HEK293 (cell line): ENCODE measurements around the gene ATP11C.
A peak's percentile ranks its signal among the peaks of the same experiment; 100 is the strongest.

Experiments
- ZNF311 ChIP-seq: fragments of 450-650 bp; formaldehyde crosslinking; IDR thresholded peaks from 2 replicates; pipeline ENCODE4 v1.5.1; 2017; ENCODE audit warnings: missing biosample characterization, missing genetic modification characterization, borderline replicate concordance
- ZNF350 ChIP-seq: fragments of 450-650 bp; formaldehyde crosslinking; IDR thresholded peaks from 2 replicates; pipeline ENCODE4 v1.5.0; 2017; ENCODE audit warnings: missing biosample characterization, mild to moderate bottlenecking, missing genetic modification characterization
- TF ChIP-seq, protein P1 (sequence below): fragments of 450-650 bp; formaldehyde crosslinking; IDR thresholded peaks from 2 replicates; pipeline ENCODE4 v1.5.1; 2016; ENCODE audit warnings: missing biosample characterization, missing genetic modification characterization
- TF ChIP-seq, protein P2 (sequence below): fragments of 450-650 bp; formaldehyde crosslinking; optimal IDR thresholded peaks from 2 replicates; pipeline ENCODE3; 2016; ENCODE audit warnings: missing biosample characterization, mild to moderate bottlenecking, missing genetic modification characterization
- TF ChIP-seq, protein P3 (sequence below): sonication (generic); formaldehyde crosslinking; IDR thresholded peaks from 2 replicates; pipeline ENCODE4 v1.8.1; 2022; ENCODE audit warnings: mild to moderate bottlenecking, moderate library complexity, missing genetic modification reagents

DNA sequence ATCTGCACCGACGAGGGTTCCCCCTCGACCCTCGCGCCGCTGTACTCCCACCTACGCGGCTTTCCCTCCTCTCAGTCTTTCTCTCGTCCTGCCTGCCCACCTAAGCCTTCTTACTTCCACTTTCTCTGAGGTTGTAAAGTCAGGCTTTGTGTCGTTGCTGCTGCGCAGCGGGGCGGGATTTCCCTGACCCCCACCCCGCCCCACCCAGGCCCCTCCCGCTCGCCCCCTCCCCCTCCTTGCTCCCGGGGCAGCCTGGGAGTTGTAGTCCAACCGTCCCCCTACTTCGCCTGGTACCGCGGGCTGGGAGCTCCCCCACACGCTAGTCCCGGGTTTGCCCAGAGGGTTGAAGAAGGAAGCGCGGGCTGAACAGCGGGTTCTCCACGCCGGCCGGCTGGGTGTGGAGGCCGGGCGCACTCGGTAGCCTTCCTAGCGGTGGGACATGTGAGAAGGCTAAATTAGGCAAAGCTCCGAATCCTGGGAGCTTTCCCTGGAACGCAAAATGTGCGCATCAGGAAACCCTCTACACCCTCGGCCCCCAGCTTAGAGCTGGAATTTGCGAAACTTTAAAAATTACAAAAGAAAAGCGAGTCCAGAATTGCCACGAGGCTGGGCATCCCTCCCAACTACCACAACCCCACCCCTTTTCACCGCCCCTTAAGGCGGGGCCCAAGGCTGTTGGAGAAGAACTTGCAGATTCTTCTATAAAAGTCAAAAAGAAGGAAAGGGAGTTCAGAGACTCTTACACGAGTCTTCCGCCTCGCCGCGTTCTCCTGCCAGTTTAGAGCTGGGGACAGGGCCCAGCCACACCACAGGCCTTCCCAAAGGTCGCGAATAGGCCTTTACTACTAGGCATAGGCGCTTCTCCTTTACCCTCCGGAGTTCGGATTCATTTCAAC, at the start of gene ATP11C:
- TF ChIP-seq, protein P1, sequence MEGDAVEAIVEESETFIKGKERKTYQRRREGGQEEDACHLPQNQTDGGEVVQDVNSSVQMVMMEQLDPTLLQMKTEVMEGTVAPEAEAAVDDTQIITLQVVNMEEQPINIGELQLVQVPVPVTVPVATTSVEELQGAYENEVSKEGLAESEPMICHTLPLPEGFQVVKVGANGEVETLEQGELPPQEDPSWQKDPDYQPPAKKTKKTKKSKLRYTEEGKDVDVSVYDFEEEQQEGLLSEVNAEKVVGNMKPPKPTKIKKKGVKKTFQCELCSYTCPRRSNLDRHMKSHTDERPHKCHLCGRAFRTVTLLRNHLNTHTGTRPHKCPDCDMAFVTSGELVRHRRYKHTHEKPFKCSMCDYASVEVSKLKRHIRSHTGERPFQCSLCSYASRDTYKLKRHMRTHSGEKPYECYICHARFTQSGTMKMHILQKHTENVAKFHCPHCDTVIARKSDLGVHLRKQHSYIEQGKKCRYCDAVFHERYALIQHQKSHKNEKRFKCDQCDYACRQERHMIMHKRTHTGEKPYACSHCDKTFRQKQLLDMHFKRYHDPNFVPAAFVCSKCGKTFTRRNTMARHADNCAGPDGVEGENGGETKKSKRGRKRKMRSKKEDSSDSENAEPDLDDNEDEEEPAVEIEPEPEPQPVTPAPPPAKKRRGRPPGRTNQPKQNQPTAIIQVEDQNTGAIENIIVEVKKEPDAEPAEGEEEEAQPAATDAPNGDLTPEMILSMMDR (tag by site-specific recombination), result no peak; the same call in 1 of the 2 replicates
- no peak for TF ChIP-seq ZNF311 (tag by site-specific recombination)
- TF ChIP-seq, protein P2, sequence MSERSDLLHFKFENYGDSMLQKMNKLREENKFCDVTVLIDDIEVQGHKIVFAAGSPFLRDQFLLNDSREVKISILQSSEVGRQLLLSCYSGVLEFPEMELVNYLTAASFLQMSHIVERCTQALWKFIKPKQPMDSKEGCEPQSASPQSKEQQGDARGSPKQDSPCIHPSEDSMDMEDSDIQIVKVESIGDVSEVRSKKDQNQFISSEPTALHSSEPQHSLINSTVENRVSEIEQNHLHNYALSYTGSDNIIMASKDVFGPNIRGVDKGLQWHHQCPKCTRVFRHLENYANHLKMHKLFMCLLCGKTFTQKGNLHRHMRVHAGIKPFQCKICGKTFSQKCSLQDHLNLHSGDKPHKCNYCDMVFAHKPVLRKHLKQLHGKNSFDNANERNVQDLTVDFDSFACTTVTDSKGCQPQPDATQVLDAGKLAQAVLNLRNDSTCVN, result peak; percentile 28
- no peak for TF ChIP-seq ZNF350
- TF ChIP-seq, protein P3, sequence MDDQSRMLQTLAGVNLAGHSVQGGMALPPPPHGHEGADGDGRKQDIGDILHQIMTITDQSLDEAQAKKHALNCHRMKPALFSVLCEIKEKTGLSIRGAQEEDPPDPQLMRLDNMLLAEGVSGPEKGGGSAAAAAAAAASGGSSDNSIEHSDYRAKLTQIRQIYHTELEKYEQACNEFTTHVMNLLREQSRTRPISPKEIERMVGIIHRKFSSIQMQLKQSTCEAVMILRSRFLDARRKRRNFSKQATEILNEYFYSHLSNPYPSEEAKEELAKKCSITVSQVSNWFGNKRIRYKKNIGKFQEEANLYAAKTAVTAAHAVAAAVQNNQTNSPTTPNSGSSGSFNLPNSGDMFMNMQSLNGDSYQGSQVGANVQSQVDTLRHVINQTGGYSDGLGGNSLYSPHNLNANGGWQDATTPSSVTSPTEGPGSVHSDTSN (CRISPR knock-in tag), result no peak
